Skeletal muscle cell (primary cell): ENCODE data around the gene DOCK8.

Source experiments
- DNase-seq: peaks from one replicate; pipeline ENCODE4 v3.0.0-alpha.2; 2010; ENCODE audit warnings: low read depth
- H3K4me3 ChIP-seq: 2 replicates; pipeline ENCODE4 v1.5.1; 2011; ENCODE audit warnings: low read depth, mild to moderate bottlenecking, control low read depth, low read length, moderate library complexity

The DOCK8 gene

DNA sequence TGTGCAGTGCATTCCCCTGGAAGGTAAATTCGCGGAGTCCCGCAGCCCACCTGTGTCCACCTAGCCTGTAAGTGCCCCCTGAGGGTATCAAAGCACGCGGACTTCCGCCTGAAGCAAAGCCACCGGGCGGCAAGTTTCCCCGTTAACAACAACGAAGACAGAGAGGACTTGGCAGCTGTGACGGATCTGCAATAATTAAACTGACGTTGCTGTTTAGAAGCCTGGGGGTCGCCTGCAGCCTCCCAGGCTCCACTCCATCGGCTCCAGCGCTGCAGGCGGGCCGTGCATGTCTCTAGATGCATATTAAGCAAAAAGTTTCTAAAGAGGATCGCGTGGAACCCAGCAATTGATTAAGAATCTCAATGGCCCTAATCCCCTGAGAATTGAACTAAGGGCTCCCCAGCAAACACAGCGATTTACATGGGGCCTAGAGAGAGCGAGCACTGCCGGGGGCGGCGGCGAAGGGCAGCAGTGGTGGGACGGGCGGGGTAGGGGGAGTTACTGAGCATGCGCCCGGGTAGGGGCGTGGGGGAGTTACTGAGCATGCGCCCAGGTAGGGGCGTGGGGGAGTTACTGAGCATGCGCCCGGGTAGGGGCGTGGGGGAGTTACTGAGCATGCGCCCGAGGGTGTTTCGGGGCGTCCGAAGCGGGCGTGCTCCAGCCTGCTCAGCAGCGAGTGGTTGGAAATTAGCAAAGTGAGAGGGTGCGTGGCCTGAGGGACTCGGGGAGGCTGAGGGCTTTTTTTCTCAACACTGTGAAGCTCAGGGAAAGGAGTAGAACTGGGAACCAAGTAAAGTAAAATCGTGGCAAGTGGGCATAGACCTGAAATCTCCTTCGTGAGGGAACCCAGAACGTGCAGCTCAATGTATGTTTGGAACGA is 255.2 kb downstream of the DOCK8 start:
- peak; percentile 36 for DNase-seq
- H3K4me3 ChIP-seq = peak overlapping the region; percentile 55

DNA sequence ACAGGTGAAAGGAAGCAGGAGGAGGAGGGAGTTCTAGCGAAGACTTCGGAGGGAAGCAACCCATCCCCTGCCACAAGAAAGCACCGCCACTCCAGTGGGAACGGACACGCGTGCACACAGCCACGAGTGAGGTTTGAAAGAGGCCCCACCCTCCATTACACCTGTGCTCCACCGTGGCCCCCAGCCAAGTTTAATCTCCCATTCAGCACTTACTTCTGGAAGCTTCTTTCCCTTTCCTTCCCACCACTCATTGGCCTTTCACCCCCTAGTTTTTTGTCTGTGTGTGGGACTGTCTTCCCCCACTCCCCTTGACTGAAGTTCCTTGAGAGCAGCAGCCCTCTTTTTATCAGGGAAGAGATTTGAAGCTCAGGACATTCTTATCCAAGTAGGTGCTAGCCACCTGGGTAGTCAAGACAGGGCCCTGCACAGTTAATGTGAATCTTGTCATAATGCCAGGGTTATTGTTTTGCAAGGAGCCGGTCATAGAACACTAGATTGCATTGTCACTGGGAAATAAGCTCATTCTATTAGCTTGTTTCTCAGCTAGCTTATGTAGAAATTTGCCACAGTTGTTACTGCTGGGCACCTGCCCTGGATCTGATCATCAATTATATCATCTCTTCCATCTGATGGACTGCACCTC is 256.0 kb downstream of the DOCK8 start:
- no peak for DNase-seq
- peak overlapping the region; percentile 55 for H3K4me3 ChIP-seq

- H3K4me3 ChIP-seq = no peak overlapping the region
- no peak for DNase-seq
These were observed 256.7 kb downstream of the DOCK8 start for GRCh38 chr9:471320-471719.

DNA sequence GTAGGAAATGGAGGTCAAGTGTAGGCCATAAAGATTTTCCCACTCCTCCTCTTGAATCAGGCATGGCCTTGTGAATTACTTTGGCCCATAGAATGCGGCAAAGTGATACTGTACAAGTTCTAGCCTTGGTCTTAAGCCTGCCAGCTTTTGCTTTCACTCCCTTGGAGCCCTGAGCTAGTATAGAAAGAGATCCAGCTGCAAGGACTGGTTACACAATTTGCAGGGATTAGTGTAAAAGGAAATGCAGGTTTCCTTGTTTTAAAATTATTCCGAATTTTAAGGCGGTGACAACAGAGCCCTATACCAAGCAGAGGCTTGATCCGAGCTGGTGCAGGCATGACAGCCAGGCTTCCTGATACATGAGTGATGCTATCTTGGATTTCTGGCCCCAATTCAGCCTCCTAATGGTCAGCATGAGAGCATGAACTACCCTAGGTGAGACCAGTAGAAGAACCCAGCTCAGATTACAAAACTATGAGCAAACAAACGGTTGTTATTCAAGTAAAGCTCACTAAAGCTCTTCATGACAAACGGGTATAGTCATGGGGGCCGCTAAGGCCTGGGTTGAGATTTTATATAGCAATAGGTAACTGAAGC is 257.9 kb downstream of the DOCK8 start:
- H3K4me3 ChIP-seq = no peak overlapping the region
- no peak for DNase-seq

DNA sequence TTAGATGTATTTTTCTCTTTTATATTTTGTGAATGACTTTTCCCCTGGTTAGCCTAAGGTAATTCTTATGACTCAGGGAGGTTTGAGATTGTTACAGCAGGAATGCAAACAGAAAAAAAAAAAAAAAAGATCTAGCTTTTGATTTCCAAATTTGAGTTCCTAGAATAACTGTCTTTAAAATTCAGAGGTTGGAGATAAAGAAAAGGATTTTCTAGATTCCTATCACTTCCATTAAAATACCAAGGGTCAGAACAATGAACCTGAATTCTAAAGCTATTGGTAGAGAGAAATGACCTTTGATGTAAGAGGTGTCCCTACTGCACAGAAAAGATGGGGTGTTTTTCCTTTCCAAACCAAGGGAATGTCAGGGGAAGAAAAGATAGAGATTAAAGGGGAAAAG is 262.5 kb downstream of the DOCK8 start:
- DNase-seq = no peak
- H3K4me3 ChIP-seq = no peak overlapping the region

DNA sequence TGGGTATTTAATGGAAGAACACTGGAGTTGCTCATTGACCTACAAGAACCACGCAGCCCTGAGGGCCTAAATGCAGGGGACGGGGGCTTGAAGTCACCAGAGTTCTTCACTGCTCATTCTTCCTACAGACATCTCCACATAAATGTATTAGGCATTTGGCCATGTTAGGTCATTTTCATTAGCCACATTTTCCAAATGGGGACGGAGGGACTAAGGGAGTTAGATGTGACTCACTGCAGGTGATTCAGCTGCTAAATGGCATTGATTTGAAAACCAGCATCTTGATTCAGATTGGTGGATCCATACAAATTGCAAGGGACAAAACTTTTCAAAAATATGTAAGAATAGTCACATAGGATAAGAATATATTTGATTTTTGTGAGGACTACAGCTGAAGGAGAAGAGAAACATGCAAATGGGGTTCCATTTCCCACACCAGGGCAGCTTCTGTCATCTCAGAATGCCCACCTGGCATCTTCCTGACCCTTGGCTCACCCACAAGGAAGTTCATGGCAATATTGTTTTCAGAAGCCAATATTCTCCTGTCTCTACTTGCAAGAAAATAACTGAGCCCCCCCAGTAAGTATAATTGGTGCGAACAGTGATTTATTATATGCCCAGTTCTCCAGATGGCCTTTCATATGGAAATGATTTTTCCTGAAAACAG is 264.8 kb downstream of the DOCK8 start:
- DNase-seq = no peak
- H3K4me3 ChIP-seq = no peak overlapping the region

DNA sequence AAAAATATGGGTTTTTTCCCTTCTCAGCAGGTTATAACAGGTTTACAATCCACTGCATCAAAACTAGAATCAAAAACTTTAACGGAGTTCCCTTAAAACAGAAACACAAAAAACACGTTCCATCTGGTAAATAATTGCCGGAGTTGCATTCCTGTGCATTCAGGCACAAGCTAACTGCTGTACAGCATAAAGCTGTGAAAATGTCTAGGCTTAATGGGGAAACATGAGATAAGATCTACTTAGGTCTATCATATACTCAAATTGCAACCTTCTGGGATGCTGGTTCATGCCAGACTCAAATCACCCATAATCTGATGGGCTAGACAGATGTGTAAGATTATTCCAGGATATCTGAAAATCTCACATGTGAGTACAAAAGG is 265.3 kb downstream of the DOCK8 start:
- DNase-seq = no peak
- H3K4me3 ChIP-seq = no peak overlapping the region

GRCh38 chr9:482739-483138 is 268.1 kb downstream of the DOCK8 start:
- no peak overlapping the region for H3K4me3 ChIP-seq
- DNase-seq = no peak

DNA sequence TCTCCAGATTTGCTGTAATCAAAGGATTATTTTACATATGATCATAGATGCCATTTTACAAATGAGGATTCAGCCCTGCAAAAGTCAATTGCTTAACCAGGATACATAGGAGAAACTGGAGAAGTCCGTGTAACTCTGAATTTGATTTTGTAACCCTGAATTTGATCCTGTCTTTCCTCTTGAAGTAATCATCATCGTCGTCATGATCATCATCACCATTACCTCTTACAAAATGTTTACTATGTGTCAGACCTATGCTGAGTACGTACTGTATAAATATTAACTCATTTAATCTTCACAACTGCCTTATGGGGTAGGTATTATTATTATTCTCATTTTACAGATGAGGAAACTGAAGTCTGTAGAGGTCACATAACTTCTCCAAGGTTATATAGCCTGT is 271.5 kb downstream of the DOCK8 start:
- no peak for DNase-seq
- no peak overlapping the region for H3K4me3 ChIP-seq

DNA sequence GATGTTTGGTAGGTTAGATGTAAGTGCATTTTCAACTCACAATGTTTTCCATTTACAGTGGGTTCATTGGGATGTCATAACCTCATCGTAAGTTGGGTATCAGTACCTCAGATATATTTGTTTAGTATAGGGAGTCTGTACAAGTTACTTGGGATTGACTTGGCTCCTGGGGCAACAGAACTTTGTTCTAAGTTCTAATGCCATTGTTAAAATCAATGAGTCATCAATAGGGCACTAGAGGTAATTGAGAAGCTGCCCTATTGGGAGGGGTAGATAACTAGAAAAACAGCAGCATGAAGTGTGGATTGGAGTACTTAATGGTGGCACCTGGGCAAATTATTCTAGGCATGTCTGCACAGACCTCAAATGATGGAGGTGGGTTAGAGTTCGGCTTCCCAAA is 272.8 kb downstream of the DOCK8 start:
- DNase-seq = no peak
- H3K4me3 ChIP-seq = no peak overlapping the region

- DNase-seq = no peak
- H3K4me3 ChIP-seq = no peak overlapping the region
These were observed 273.8 kb downstream of the DOCK8 start for GRCh38 chr9:488448-488847.

GRCh38 chr9:489198-490197 is 274.8 kb downstream of the DOCK8 start:
- H3K4me3 ChIP-seq = no peak overlapping the region
- DNase-seq = no peak

GRCh38 chr9:494764-495163 is 280.1 kb downstream of the DOCK8 start:
- DNase-seq = no peak
- no peak overlapping the region for H3K4me3 ChIP-seq

GRCh38 chr9:495739-496138 is 281.1 kb downstream of the DOCK8 start:
- no peak for DNase-seq
- no peak overlapping the region for H3K4me3 ChIP-seq

GRCh38 chr9:503326-503725 is 288.7 kb downstream of the DOCK8 start:
- no peak overlapping the region for H3K4me3 ChIP-seq
- DNase-seq = no peak

DNA sequence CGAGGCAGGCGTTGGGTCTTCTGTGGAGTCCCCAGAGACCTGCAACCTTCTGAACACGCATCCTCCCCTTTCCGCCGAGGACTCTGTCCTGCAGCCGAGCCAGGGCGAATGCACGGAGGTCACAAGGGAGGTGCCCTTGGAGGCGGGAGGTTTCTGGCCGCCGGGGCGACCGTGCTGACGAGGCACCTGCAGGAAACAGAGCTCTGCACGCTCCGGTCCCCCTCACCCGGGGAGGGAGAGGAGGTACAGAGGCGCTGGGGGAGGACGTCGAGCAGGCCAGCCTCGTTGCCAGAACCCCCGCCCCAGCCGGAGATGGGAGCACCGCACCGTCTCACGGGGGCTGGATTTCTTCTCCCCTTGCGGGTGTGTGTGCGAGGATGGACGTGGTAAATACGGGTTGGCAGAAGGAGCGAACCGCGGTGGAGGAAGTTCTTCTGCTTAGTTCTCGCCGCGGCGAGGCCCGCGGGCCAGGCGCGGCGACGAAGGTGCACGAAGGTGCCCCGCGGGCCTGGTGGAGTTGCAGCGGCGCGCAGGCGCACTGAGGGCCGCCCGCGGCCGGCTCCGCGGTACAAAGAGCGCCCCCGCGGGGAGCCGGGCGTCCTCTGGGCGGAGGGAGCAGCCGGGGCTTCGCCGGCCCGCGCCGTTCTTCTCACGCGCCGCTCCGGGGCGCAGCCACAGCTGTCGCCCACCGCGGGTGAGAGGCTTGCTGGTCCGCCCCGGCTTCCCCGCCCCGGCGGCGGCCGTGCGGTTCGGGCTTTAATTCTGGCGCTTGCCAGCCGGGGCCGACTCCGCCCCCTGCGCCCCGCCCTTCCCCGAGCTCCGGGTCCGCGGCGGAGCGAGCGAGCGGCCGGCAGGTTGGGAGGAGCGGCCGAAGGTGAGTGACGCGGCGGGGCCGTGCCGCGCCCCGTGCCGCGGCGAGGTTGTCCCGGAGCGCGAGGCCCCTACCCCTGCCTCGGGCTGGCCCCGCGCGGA is 289.5 kb downstream of the DOCK8 start, which contains the start of gene KANK1:
TSS of gene KANK1 (plus strand) at position 815 of the 972 bp plus-strand sequence.
- peak; percentile 5 for DNase-seq
- peak within 1 kb of the TSS; percentile 53 for H3K4me3 ChIP-seq

DNA sequence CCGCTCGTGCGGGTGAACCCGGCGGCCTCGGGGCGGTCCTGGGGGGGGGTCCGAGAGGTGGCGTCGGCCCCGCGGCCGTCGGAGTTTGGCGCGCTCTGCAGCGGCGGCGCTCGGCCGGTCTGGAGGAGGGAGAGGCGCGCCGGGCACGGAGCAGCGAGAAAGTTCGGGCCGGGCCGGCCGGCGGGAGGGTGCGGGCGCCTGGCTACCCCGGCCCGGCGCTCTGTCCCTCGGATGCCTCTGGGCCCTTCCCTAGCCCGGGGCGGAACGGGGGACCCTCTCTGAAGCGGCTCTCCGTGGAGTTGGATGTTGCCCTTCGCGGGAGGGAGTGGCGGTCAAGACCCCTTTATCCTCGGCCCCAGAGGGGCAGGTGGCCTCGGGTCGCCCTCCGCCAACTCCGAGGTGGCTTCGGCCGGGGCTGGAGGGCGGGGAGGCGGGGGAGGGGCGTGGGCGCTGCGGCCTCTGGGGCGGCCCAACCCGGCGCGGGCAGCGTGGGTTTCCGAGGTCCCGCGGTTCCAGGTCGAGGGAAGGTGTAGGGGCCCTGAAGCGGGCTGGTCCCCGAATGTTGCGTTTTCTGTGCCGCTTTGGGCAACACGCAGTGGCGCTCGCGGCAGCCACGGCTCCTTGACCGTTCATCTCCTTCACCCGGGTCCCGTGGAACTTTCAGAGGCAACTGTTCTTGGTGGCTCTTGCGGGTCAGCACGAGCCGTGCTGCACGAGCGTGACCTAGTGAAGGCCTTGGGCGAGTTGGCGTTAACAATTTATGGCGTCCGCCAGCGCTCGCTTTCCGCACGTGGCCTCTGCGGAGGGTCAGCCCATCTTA is 290.5 kb downstream of the DOCK8 start:
- no peak for DNase-seq
- peak overlapping the region; percentile 53 for H3K4me3 ChIP-seq
